Suppressor macrophage treated with lipopolysaccharide for 4 hours (primary cell): ENCODE results near the gene SHLD1.
A peak's percentile ranks its signal among the peaks of the same experiment; 100 is the strongest.
"Not testable (repeated sequence)": the region's sequence is repeated elsewhere in the genome, so short reads cannot be mapped to it uniquely, and the experiment has no call there.

Source experiments
- DNase-seq: peaks from one replicate; pipeline ENCODE4 v3.0.0-alpha.2; 2020

Gene SHLD1

DNA sequence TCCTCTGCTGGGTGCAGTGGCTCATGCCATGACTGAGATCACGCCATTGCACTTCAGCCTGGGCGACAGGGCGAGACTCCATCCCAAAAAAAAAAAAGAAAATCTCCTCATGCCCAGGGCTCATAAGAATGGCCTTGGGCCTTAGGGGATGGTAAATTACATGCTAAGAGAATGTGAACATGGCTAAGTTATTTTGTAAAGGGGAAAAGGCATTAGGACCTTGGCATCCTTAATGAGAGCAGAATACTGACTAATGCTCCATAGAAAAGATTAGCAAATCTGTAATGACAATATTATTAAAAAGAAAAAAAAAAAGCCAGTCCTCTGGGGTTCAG, 12.6 kb upstream of the SHLD1 start:
- no peak for DNase-seq

DNA sequence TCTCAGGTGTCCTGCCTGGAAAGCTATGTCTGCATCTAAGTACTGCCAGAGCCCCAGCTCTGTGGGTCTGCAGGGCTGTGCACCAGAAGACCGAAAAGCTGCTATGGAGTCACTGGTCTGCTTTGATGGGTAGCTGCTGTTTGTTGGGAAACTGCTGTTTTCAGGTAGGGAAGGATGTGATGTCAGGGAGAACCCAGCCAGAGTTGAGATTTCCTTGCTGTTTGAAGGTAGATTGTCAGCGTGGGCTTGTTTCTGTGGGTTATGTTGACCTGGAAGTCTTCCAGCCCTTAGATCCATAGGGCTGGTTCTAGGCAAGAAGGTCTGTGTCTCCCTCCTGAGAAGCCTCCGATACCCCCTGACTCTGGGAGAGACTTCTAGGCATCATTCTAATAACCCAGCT, 12.2 kb upstream of the SHLD1 start:
- DNase-seq: no peak

DNA sequence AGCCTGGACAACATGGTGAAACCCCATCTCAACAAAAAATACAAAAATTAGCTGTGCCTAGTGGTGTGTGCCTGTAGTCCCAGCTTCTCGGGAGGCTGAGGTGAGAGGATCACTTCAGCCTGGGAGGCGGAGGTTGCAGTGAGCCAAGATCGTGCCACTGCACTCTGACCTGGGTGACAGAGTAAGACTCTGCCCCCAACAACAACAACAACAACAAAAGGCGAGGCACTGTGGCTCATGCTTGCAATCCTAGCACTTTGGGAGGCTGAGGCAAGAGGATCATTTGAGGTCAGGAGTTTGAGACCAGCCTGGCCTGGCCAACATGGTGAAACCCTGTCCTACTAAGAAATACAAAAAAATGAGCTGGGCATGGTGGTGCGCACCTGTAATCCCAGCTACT, 9.6 kb upstream of the SHLD1 start:
- not testable (repeated sequence) for DNase-seq

DNA sequence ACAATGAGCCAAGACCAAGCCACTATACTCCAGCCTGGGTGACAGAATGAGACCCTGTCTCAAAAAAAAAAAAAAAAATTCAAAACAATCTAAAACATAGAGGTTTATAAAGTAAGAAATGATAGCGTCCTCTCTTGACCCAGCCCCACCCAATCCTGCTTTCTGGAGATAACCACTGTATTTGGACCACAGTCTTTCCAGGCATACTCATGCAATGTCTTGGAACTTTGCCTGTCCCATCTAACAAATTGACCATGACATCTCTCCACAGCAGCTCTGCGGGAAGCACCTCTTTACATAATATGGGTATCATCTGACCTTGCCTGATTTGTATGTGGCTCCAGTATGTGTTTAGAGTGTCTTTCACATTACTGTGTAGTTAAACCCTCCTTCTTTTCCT, 9.1 kb upstream of the SHLD1 start:
- DNase-seq: no peak

DNA sequence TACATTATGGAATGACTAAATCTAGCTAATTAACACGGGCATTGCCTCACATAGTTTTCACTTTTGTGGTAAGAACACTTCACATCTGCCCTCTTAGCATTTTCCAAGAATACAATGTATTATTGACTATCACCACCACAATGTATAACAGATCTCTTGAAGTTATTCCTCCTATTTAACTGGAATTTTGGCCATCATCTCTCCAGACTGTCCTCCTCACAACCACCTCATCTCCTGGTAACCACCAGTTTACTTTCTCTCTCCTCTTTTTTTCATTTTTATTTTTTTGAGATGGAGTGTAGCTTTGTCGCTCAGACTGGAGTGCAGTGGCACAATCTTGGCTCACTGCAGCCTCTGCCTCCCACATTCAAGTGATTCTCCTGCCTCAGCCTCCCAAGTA, 8.2 kb upstream of the SHLD1 start:
- no peak for DNase-seq

DNA sequence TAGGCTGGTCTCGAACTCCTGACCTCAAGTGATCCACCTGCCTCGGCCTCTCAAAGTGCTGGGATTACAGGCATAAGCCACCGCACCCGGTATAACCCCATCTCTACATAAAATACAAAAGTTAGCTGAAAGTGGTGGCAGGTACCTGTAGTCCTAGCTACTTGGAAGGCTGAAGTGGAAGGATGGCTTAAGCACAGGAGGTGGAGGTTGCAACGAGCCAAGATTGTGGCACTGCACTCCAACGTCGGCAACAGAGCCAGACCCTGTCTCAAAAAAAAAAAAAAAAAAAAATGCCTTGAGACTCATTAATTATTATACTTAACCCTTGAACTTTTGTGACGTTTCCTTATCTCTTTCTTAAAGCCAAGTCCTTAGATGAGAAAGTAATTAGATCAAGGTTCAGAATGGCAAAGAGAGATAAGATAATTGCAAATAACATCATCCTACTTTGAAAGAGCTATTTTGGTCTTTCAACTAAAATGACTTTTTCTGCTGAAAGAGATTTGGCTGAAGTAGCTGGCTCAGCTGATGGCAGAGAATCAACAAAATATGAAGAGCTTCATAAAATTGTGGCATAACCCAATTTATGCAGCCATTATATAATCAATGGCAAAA, 4.7 kb upstream of the SHLD1 start:
- no peak for DNase-seq

DNA sequence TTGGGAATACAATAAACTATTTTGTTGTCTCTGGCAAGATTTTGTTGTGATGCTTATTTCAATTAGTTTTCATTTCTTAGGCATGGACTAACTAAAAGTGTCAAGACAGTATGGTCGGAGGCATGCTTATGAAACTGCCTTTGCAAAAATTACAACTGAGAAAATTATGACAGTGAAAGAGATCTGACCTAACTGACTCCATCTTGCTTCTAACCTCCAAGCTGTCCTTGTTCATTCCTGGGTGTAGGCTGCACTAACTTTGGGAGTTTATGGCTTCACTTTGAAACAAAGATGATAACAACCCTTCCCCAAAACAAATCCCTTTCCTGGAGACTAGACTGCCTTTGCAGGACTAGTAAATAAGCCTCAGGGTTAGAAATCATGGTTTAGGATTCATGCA, 4.1 kb upstream of the SHLD1 start:
- DNase-seq: no peak

DNA sequence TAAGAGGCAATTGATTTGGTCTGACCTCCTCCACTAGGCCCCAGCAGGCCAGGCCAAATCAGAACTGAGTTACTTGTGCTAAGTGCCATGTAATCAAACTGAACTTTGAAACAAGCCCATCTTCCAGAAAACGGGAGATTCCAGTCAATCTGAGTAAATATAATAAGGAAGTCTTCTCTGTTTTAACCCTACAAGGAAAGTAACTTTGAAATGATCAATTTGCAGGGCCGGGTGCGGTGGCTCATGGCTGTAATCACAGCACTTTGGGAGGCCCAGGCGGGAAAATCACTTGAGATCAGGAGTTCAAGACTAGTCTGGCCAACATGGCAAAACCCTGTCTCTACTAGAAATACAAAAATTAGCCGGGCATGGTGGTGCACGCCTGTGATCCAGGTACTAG, 2.0 kb upstream of the SHLD1 start:
- DNase-seq: no peak

DNA sequence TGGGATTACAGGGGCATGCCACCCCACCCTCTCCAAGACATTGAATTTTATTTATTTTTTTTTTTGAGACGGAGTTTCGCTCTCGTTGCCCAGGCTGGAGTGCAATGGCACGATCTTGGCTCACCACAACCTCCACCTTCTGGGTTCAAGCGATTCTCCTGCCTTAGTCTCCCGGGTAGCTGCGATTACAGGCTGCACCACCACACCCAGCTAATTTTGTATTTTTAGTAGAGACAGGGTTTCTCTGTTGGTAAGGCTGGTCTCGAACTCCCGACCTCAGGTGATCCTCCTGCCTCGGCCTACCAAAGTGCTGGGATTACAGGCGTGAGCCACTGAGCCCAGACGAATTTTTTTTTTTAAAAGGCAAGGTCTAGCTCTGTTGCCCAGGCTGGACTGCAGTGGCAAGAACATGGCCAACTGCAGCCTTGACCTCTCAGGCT, 669 bp upstream of the SHLD1 start:
- not testable (repeated sequence) for DNase-seq

DNA sequence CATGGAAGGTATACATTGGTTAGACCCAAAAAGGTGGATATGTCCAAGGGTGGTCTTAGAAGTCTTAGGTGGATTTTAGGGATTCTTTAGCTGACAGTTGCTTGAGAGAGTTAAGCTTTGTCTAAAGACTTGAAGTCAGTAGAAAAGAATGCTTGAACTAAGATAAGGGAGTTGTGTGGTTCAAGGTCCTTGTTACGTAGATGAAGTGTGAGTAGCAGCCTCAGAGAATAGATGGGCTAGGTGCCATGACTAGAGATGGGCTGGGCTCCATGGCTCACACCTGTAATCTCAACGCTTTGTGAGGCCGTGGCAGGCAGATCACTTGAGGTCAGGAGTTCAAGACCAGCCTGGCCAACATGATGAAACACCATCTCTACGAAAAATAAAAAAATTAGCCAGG, 1.7 kb downstream of the SHLD1 start:
- no peak for DNase-seq

DNA sequence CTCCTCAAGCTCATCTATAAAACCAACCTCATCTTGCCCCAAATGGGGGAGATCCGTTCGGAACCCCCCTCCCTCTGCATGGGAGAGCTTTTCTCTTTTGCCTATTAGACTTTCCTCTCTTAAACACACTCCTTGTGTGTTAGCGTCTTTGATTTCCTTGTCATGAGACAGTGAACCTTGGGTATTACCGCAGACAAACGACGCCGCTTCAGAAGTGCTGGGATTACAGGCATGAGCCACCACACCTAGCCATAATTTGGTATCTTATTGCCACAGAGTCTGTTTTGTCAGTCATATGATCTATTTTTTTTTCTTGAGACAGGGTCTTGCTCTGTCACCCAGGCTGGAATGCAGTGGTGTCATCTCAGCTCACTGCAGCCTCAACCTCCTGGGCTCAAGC, 3.6 kb downstream of the SHLD1 start:
- DNase-seq: no peak

DNA sequence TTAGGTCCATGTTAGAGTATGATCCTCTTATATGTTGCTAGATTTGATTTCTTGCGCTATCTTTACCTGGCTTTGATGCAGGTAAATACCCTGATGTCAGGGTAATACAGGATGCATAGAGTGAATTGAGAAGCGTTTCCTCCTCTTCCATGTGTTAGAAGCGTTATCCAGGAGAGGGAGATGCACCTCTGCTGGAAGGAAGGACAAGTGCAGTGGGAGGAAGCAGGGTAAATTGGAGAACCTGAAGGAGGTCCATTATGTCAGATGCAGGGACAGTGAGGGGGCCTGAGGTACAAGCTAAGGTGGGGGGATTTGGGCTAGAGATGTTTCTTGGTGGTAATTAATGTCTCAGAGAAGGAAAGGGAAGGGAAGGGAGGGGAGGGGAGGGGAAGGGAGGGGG, 7.7 kb downstream of the SHLD1 start:
- DNase-seq: no peak

DNA sequence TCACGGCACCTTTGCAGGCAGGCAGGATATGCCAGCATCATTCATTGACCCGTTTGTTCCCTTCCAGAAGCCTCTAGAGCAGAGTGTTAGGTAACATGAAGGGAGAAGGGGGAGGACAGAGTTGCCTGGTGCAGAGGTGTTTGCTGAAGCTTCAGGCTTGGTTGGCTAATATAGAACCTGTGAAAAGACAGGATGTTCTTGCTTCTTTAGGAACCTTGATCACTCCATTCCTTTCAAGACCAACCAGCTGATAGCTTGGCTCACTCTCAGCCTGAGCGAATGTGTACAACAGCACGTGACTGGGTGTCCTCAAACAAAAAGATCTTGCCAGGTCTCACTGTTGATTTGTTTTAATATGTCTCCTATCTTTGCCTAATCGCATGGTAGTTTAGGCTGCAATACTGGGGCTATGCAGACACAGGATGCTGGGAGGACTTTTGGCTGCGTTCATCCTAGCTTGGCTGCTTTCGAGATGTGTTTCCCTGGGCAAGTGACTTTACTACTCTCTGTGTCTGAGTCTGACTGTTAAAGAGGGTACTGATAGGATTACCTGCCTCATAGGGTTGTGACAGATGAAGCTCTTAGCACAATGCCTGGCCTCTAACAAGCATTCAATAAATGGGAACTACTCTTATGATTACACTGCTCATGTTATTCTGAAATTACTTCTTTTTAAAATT, 16.0 kb downstream of the SHLD1 start:
- DNase-seq: no peak

DNA sequence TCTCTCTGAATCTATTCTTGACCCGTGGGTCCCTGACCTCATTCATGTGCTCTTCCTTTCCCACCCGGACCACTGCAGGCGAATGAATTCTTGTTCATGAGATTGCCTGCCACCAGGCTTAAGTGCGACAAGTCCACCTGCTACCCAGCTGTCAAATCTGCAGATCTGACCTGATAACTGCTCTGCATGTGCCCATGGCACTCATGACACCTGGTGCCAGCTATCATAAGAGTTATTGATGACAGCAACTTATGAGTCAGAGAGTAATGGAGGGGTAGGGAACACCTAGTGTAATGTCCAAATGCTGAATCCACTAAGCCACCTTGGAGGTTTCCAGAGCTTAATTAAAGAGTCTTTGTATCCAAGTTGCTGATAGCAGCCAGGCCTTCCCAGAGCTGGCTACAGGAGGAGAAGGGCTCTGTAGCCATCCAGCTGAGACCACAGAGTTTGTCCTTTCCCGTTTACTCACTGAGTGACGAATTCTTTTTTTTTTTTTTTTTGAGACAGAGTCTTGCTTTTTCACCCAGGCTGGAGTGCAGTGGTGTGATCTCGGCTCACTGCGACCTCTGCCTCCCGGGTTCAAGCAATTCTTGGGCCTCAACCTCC, 17.4 kb downstream of the SHLD1 start:
- DNase-seq: no peak

DNA sequence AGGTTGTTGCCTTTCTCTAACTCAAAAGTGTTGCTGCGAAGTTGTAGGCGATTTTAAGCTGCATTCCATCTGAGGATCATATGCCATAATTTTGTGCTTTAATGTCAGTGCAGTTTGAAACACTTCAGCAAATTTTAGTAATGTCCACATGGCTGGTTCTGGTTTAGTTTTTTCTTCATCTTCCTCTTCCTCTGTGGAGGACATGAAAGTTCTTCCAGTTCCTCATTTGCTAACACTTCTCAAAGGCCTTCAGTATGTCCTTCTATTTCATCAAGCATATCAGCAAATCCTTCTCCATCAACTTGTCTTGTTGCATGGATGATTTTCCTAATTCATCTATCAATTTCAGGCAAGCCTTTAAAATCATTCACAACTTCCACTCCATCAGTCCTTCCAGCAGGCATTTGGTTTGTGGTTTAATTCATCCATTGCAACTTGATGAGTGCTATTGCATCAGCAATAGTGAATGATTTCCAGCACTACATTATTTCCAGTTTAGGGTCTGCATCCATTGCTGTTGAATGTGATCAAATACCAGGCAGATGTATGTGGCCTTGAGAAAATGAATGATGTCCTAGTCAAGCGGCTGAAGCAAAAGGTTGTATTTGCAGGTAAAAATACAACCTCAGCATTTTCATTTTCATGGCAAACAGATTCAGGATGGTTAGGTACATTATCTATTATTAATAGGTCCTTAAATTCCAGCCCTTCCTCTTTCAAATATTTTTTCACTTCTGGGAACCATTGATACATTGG, 20.2 kb downstream of the SHLD1 start:
- DNase-seq: peak; percentile 35

DNA sequence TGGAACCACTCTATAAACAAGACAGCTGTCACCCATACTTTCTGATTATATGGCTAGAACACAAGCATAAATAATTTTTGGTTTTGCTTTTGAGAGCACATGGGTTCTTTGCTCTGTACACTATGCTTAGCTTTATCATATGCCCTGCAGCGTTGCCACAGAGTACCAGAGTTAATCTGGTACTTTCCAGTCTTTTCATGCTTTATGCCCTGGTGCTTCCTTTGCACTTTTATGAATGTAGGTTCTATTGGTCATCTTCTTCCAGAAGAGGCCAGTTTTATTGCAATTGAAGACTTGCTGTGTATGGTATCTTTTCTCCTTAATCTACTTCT, 20.8 kb downstream of the SHLD1 start:
- DNase-seq: peak; percentile 17

DNA sequence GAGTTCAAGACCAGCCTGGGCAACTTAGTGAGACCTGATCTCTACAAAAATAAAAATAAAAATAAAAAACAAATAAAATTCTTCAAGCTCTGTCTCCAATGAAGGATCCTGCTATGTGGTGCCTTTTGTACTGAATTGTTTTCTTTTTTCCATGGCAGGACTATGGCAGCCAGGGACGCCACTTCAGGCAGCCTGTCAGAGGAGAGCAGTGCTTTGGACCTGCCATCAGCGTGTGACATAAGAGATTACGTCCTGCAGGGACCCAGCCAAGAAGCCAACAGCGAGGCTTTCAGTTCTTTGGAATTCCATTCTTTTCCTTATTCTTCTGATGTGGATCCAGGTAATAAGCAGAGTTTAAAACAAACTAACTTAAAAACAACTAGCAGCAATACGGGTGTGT, 22.5 kb downstream of the SHLD1 start:
- DNase-seq: no peak

DNA sequence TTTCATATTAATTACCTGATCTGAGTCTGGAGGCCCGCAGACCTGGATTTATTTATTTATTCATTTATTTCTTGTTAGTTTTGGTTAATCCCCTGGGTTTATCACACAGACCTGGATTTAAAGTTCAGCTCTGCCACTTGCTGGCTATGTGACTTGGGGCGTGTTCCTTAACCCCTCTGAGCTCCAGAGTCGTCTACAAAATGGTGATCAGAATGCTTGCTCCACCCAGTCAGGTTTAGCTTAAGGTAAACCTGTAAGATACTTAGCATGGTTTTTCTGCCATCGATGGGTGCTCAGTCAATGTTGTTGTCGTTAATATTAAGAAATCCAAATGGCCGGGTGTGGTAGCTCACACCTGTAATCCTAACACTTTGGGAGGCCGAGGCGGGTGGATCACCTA, 23.4 kb downstream of the SHLD1 start:
- DNase-seq: no peak

DNA sequence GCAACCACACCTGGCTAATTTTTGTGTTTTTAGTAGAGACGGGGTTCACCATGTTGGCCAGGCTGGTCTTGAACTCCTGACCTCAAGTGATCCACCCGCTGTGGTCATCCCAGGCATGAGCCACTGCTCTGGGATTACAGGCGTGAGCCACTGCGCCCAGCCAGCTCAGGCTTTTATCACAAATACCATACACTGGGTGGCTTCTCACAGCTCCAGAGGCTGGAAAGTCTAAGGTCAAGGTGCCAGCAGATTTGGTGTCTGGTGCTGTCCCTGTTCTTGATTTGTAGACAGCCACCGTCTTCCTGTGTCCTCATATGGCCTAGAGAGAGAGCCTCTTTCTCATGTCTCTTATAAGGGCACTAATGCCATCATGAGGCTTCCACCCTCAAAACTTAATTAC, 25.9 kb downstream of the SHLD1 start:
- no peak for DNase-seq

DNA sequence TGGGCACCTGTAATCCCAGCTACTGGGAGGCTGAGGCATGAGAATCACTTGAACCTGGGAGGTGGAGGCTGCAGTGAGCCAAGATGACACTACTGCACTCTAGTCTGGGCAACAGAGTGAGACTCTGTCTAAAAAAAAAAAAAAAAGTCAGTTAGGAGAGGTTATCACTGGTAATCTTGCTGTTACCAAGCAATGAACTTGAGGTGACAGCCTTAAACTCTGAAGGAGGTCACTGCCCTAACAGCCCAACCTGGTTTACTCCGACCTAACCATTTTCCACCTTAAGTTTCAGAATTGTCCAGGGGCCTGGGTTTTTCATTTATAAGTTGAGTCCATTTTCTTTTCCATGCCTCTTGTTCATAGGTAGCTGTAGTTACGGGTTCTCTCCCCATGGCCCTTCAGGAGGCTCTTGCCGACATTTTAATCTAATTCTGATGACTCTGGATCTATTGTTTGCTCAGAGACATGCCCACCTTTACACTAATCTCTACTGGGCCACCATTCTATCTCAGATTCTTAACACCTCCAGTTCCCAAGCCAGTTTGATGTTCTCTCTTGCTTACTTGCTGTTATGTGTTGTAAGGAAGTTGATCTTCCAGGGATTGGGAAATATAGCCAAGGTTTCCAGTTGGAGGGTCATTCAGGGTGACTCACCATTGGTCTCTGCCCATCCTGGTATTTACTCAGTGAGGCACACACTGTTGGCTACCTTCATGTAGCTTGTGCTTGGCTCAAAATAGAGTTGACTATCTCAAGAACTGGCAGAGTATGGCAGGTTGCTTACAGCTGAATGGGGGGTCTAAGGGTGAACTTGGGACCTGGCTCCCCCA, 29.1 kb downstream of the SHLD1 start:
- no peak for DNase-seq

DNA sequence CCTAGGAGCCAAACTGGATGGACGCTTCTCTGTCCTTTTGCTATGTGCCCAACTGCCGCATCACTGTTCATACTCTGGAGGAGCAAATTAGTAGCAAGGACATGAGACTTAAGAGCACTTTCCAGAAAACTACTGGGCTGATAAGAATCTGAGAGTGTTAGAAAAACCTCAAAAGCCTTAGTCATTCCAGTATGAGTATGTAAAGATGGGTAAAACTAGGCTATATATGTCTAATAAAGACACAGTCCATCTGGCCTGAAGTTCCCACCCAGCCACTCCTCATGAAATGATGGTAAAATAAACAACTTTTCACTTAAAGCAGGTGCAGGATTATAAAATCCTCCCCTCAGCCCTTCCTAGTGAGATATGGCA, 30.6 kb downstream of the SHLD1 start:
- no peak for DNase-seq

DNA sequence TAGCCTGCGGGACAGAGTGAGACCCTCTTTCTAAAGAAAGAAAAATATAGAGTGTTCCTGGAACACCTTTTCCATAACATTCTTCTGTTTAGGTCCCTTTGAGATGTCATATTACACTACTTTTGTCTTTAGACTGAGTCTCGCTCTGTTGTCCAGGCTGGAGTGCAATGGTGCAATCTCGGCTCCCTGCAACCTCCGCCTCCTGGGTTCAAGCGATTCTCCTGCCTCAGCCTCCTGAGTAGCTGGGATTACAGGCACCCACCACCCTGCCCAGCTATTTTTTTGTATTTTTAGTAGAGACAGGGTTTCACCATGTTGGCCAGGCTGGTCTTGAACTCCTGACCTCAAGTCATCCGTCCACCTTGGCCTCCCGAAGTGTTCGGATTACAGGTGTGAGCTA, 31.2 kb downstream of the SHLD1 start:
- not testable (repeated sequence) for DNase-seq
